Fibroblast of gingiva (primary cell): ENCODE results near the gene CHRNA5.
"Not testable (repeated sequence)": the region's sequence is repeated elsewhere in the genome, so short reads cannot be mapped to it uniquely, and the experiment has no call there.

ENCODE experiments used
- DNase-seq: peaks from one replicate; pipeline ENCODE4 v3.0.0-alpha.2; 2011; ENCODE audit warnings: low read depth

The CHRNA5 gene

GRCh38 chr15:78565951-78566774, 843 bp downstream of the CHRNA5 start:
- DNase-seq = no peak

- no peak for DNase-seq
Measured at GRCh38 chr15:78567531-78567930, 2.2 kb downstream of the CHRNA5 start.

GRCh38 chr15:78570710-78571109, 5.4 kb downstream of the CHRNA5 start:
- DNase-seq = no peak

GRCh38 chr15:78571382-78571781, 6.1 kb downstream of the CHRNA5 start:
- no peak for DNase-seq

- DNase-seq = no peak
Measured at GRCh38 chr15:78573416-78573815, 8.1 kb downstream of the CHRNA5 start.

GRCh38 chr15:78574944-78575343, 9.6 kb downstream of the CHRNA5 start:
- no peak for DNase-seq

- DNase-seq = no peak
Measured at GRCh38 chr15:78597583-78597982, 32.3 kb downstream of the CHRNA5 start.

GRCh38 chr15:78598348-78598747, 33.0 kb downstream of the CHRNA5 start:
- no peak for DNase-seq

- no peak for DNase-seq
Measured at GRCh38 chr15:78599189-78599588, 33.9 kb downstream of the CHRNA5 start.

- DNase-seq = no peak
Measured at GRCh38 chr15:78603467-78603866, 38.1 kb downstream of the CHRNA5 start.

GRCh38 chr15:78604420-78604819, 39.1 kb downstream of the CHRNA5 start:
- DNase-seq = no peak

GRCh38 chr15:78605201-78605600, 39.9 kb downstream of the CHRNA5 start:
- no peak for DNase-seq

- DNase-seq = no peak
Measured at GRCh38 chr15:78605680-78606079, 40.4 kb downstream of the CHRNA5 start.

- not testable (repeated sequence) for DNase-seq
Measured at GRCh38 chr15:78609551-78609950, 44.2 kb downstream of the CHRNA5 start.

- no peak for DNase-seq
Measured at GRCh38 chr15:78614021-78614420, 48.7 kb downstream of the CHRNA5 start.

- DNase-seq = no peak
Measured at GRCh38 chr15:78615151-78615589, 49.9 kb downstream of the CHRNA5 start.

GRCh38 chr15:78616506-78616905, 51.2 kb downstream of the CHRNA5 start:
- DNase-seq = no peak

- DNase-seq = no peak
Measured at GRCh38 chr15:78617076-78617475, 51.8 kb downstream of the CHRNA5 start.

- no peak for DNase-seq
Measured at GRCh38 chr15:78617516-78617915, 52.2 kb downstream of the CHRNA5 start.

- no peak for DNase-seq
Measured at GRCh38 chr15:78618064-78618463, 52.7 kb downstream of the CHRNA5 start.

- DNase-seq = peak; percentile 82
Measured at GRCh38 chr15:78618490-78618934, 53.2 kb downstream of the CHRNA5 start.

GRCh38 chr15:78619022-78619950, 54.0 kb downstream of the CHRNA5 start:
- no peak for DNase-seq

GRCh38 chr15:78620021-78620526, 54.8 kb downstream of the CHRNA5 start:
- DNase-seq = no peak
